ENCODE results near the gene EXOC6B. TPM values are rescaled to one million over a fixed set of nuclear protein-coding genes. Genes with fewer than 3 reads are reported as not detected.

Gene EXOC6B
- total RNA-seq, 1 donor from 2014 or later: 7.7 TPM

GRCh38 chr2:72291059-72291458 is 534.8 kb downstream of the EXOC6B start:
- no peak for TF ChIP-seq CTCF (conservative IDR thresholded peaks at IDR 0.05; ENCODE audit: low read depth, low read length)
- no peak overlapping the region for H3K4me3 ChIP-seq (ENCODE audit: low read depth, low read length)
- no peak for DNase-seq (ENCODE audit: low read depth)

- DNase-seq (ENCODE audit: low read depth): no peak
- no peak for TF ChIP-seq CTCF (conservative IDR thresholded peaks at IDR 0.05; ENCODE audit: low read depth, low read length)
- H3K4me3 ChIP-seq (ENCODE audit: low read depth, low read length): no peak overlapping the region
Observed at GRCh38 chr2:72289736-72290135, 536.1 kb downstream of the EXOC6B start.

GRCh38 chr2:72289283-72289682 is 536.5 kb downstream of the EXOC6B start:
- no peak for TF ChIP-seq CTCF (conservative IDR thresholded peaks at IDR 0.05; ENCODE audit: low read depth, low read length)
- peak; percentile 48 for DNase-seq (ENCODE audit: low read depth)
- H3K4me3 ChIP-seq (ENCODE audit: low read depth, low read length): no peak overlapping the region

- no peak for TF ChIP-seq CTCF (conservative IDR thresholded peaks at IDR 0.05; ENCODE audit: low read depth, low read length)
- no peak overlapping the region for H3K4me3 ChIP-seq (ENCODE audit: low read depth, low read length)
- DNase-seq (ENCODE audit: low read depth): peak; percentile 46
Observed at GRCh38 chr2:72278046-72278445, 547.8 kb downstream of the EXOC6B start.

GRCh38 chr2:72276876-72277275 is 549.0 kb downstream of the EXOC6B start:
- no peak overlapping the region for H3K4me3 ChIP-seq (ENCODE audit: low read depth, low read length)
- no peak for TF ChIP-seq CTCF (conservative IDR thresholded peaks at IDR 0.05; ENCODE audit: low read depth, low read length)
- DNase-seq (ENCODE audit: low read depth): no peak

GRCh38 chr2:72276356-72276755 is 549.5 kb downstream of the EXOC6B start:
- no peak for DNase-seq (ENCODE audit: low read depth)
- TF ChIP-seq CTCF (conservative IDR thresholded peaks at IDR 0.05; ENCODE audit: low read depth, low read length): no peak

GRCh38 chr2:72275084-72275483 is 550.7 kb downstream of the EXOC6B start:
- no peak for DNase-seq (ENCODE audit: low read depth)
- H3K4me3 ChIP-seq (ENCODE audit: low read depth, low read length): no peak overlapping the region
- no peak for TF ChIP-seq CTCF (conservative IDR thresholded peaks at IDR 0.05; ENCODE audit: low read depth, low read length)

More at GRCh38 chr2:72276356-72276755, 549.5 kb downstream of the EXOC6B start:
- no peak overlapping the region for H3K4me3 ChIP-seq (ENCODE audit: low read depth, low read length)

Measured in epithelial cell of proximal tubule (primary cell).